Measurements from ENCODE around the gene MAST2. TPM values are rescaled to one million over a fixed set of nuclear protein-coding genes. Genes with fewer than 3 reads are reported as not detected.

MAST2 gene
- total and polyA plus RNA-seq, 2 of the 13 experiments (the other 11 are each of a cell fraction or from before 2014, with no cell fraction given) = 15.3 to 23.0 TPM

GRCh38 chr1:46003315-46003714, 199.9 kb downstream of the MAST2 start (continued):
- TF ChIP-seq ZNF296 (CRISPR knock-in tag; conservative IDR thresholded peaks at IDR 0.05) (no peak), ZSCAN25 (CRISPR knock-in tag; IDR thresholded peaks at IDR 0.05) (no peak), ONECUT2 (CRISPR knock-in tag; IDR thresholded peaks at IDR 0.05) (no peak), ZFP1 (CRISPR knock-in tag; IDR thresholded peaks at IDR 0.05) (no peak), HIC2 (CRISPR knock-in tag; IDR thresholded peaks at IDR 0.05; ENCODE audit: low read depth) (no peak), GTF2F1 (IDR thresholded peaks at IDR 0.05; ENCODE audit: low read length) (no peak), TFDP1 (CRISPR knock-in tag; IDR thresholded peaks at IDR 0.05; ENCODE audit: borderline replicate concordance) (no peak), NR0B2 (CRISPR knock-in tag; IDR thresholded peaks at IDR 0.05) (no peak), SNRNP70 (IDR thresholded peaks at IDR 0.05; ENCODE audit: low read depth, low read length) (no peak), ZSCAN21 (CRISPR knock-in tag; IDR thresholded peaks at IDR 0.05; ENCODE audit: borderline replicate concordance) (no peak), ZNF770 (CRISPR knock-in tag; IDR thresholded peaks at IDR 0.05) (no peak), SETDB1 (CRISPR knock-in tag; IDR thresholded peaks at IDR 0.05; ENCODE audit: borderline replicate concordance) (no peak), ZNF143 (CRISPR knock-in tag; IDR thresholded peaks at IDR 0.05) (no peak), SUZ12 (IDR thresholded peaks at IDR 0.05; ENCODE audit: low read depth, low read length) (no peak), ZNF678 (CRISPR knock-in tag; IDR thresholded peaks at IDR 0.05) (no peak), ZNF24 (IDR thresholded peaks at IDR 0.05) (no peak), GABPB1 (CRISPR knock-in tag; IDR thresholded peaks at IDR 0.05) (no peak), RXRA (CRISPR knock-in tag; IDR thresholded peaks at IDR 0.05) (no peak), ZNF326 (CRISPR knock-in tag; IDR thresholded peaks at IDR 0.05; ENCODE audit: borderline replicate concordance) (no peak), NFYC (CRISPR knock-in tag; IDR thresholded peaks at IDR 0.05) (no peak), ZNF430 (CRISPR knock-in tag; IDR thresholded peaks at IDR 0.05) (no peak), ZSCAN29 (CRISPR knock-in tag; conservative IDR thresholded peaks at IDR 0.05) (no peak), PHF5A (CRISPR knock-in tag; IDR thresholded peaks at IDR 0.05; ENCODE audit: low read depth, unreplicated experiment) (no peak), ZNF362 (CRISPR knock-in tag; IDR thresholded peaks at IDR 0.05; ENCODE audit: borderline replicate concordance) (peak; percentile 98), ZNF816 (CRISPR knock-in tag; IDR thresholded peaks at IDR 0.05; ENCODE audit: borderline replicate concordance) (no peak), ATF1 (CRISPR knock-in tag; IDR thresholded peaks at IDR 0.05) (no peak), ZFP36L2 (CRISPR knock-in tag; IDR thresholded peaks at IDR 0.05) (no peak)

Data from HepG2 (cell line).